IMR-90 (cell line): Measurements from ENCODE around the gene DUSP8. TPM values are rescaled to one million over a fixed set of nuclear protein-coding genes. Genes with fewer than 3 reads are reported as not detected.

Experiments
- ATAC-seq: fragments of 200-7000 bp; cut with Tn5 transposase; 2 replicates; pipeline ENCODE4 v1.9.1; 2020; ENCODE audit warnings: low read depth, mild to moderate bottlenecking, moderate library complexity
- BruUV-seq: library from RNA; stranded (reverse); fragments of 400-500 nt; replicated peaks from 2 replicates; lab custom pipeline; 2021; lab: Mats Ljungman, UMichigan
- CTCF ChIA-PET: fragments of 300-600 bp; formaldehyde crosslinking; extraction: SDS; loops from one replicate; lab custom pipeline; 2021; ENCODE audit warnings: antibody characterized with exemption; lab: Yijun Ruan, JAX
- POLR2A ChIA-PET: fragments of 300-600 bp; sonication (Branson Sonifier 250); formaldehyde crosslinking; loops from one replicate; lab custom pipeline; 2022; ENCODE audit warnings: antibody characterized with exemption; ENCODE audit not compliant: unreplicated experiment; lab: Charles Lee
- DNase-seq: peaks from one replicate; pipeline ENCODE4 v3.0.0; 2013
- H2AFZ ChIP-seq: replicated peaks from 2 replicates; pipeline ENCODE3; 2013; ENCODE audit warnings: low read length, mild to moderate bottlenecking; ENCODE audit not compliant: poor library complexity
- H2AK5ac ChIP-seq: 2 replicates; pipeline ENCODE4 v1.6.1; 2013; ENCODE audit warnings: low read depth, low read length, inconsistent platforms
- H2AK9ac ChIP-seq: replicated peaks from 2 replicates; pipeline ENCODE3; 2013; ENCODE audit warnings: mild to moderate bottlenecking, low read depth, low read length, moderate library complexity; ENCODE audit not compliant: poor library complexity
- H2BK120ac ChIP-seq: 2 replicates; pipeline ENCODE4 v1.6.1; 2013; ENCODE audit warnings: low read depth, low read length, inconsistent platforms
- H2BK15ac ChIP-seq: 3 replicates; pipeline ENCODE4 v1.6.1; 2013; ENCODE audit warnings: low read depth, low read length, inconsistent platforms
- H2BK20ac ChIP-seq: 2 replicates; pipeline ENCODE4 v1.6.1; 2013; ENCODE audit warnings: low read depth, mild to moderate bottlenecking, inconsistent platforms, low read length, moderate library complexity
- H2BK5ac ChIP-seq: 2 replicates; pipeline ENCODE4 v1.6.1; 2013; ENCODE audit warnings: mild to moderate bottlenecking, low read depth, low read length, inconsistent platforms; ENCODE audit not compliant: poor library complexity, severe bottlenecking
- H3K14ac ChIP-seq: replicated peaks from 2 replicates; pipeline ENCODE4 v1.6.1; 2013; ENCODE audit warnings: low read depth, low read length, inconsistent platforms
- H3K18ac ChIP-seq: 2 replicates; pipeline ENCODE4 v1.6.1; 2013; ENCODE audit warnings: low read depth, low read length, control low read depth
- H3K23ac ChIP-seq: 2 replicates; pipeline ENCODE4 v1.6.1; 2013; ENCODE audit warnings: low read depth, low read length, inconsistent platforms
- H3K27ac ChIP-seq: 2 replicates; pipeline ENCODE4 v1.5.1; 2013; ENCODE audit warnings: mild to moderate bottlenecking, control low read depth, low read length; ENCODE audit not compliant: insufficient read depth
- H3K27me3 ChIP-seq: 2 replicates; pipeline ENCODE4 v1.6.1; 2013; ENCODE audit warnings: low read length; ENCODE audit not compliant: control insufficient read depth, insufficient read depth
- H3K36me3 ChIP-seq: 2 replicates; pipeline ENCODE4 v1.6.1; 2013; ENCODE audit warnings: low read length, mixed read lengths; ENCODE audit not compliant: control insufficient read depth, insufficient read depth
- H3K4ac ChIP-seq: 2 replicates; pipeline ENCODE4 v1.6.1; 2013; ENCODE audit warnings: low read depth, low read length, inconsistent platforms
- H3K4me1 ChIP-seq: 2 replicates; pipeline ENCODE4 v1.6.1; 2013; ENCODE audit warnings: low read length, mixed read lengths; ENCODE audit not compliant: control insufficient read depth, insufficient read depth
- H3K4me2 ChIP-seq: 2 replicates; pipeline ENCODE4 v1.6.1; 2013; ENCODE audit warnings: low read depth, mild to moderate bottlenecking, control low read depth, low read length, moderate library complexity
- H3K4me3 ChIP-seq: 2 replicates; pipeline ENCODE4 v1.5.1; 2013; ENCODE audit warnings: low read depth, mild to moderate bottlenecking, control low read depth, low read length, moderate library complexity; ENCODE audit not compliant: insufficient read depth
- H3K56ac ChIP-seq: 2 replicates; pipeline ENCODE4 v1.6.1; 2013; ENCODE audit warnings: low read length, inconsistent platforms; ENCODE audit not compliant: insufficient read depth; ENCODE audit errors: extremely low read depth
- H3K79me1 ChIP-seq, 2 experiments: 2 replicates each; pipeline ENCODE4 v1.6.1; 2013; ENCODE audit warnings: low read length in 2 of 2, inconsistent platforms in 1 of 2, low read depth in 1 of 2
- H3K9ac ChIP-seq: 2 replicates; pipeline ENCODE4 v1.6.1; 2013; ENCODE audit warnings: low read depth, low read length, control low read depth
- H3K9me1 ChIP-seq: 2 replicates; pipeline ENCODE4 v1.6.1; 2013; ENCODE audit warnings: low read length, inconsistent platforms; ENCODE audit not compliant: insufficient read depth
- H3K9me3 ChIP-seq: 2 replicates; pipeline ENCODE4 v1.6.1; 2013; ENCODE audit warnings: low read length; ENCODE audit not compliant: control insufficient read depth, insufficient read depth
- H4K20me1 ChIP-seq: 2 replicates; pipeline ENCODE4 v1.6.1; 2013; ENCODE audit warnings: low read length, inconsistent platforms; ENCODE audit not compliant: insufficient read depth
- H4K5ac ChIP-seq: 2 replicates; pipeline ENCODE4 v1.6.1; 2013; ENCODE audit warnings: mild to moderate bottlenecking, low read depth, low read length, control low read depth
- H4K8ac ChIP-seq, 2 experiments: 2 replicates each; pipeline ENCODE4 v1.6.1; 2013; ENCODE audit warnings: low read depth in 2 of 2, low read length in 2 of 2, control low read depth in 1 of 2, inconsistent platforms in 1 of 2
- H4K91ac ChIP-seq: 2 replicates; pipeline ENCODE4 v1.6.1; 2013; ENCODE audit warnings: low read depth, low read length, inconsistent platforms; ENCODE audit not compliant: insufficient read depth
- CEBPB ChIP-seq: IDR thresholded peaks from 2 replicates; pipeline ENCODE4 v1.6.1; 2012; ENCODE audit warnings: low read depth, low read length, improper control_type of control experiment
- ELK1 ChIP-seq: fragments of 150-350 bp; IDR thresholded peaks from 2 replicates; pipeline ENCODE4 v1.6.1; 2016; ENCODE audit warnings: low read depth, mild to moderate bottlenecking, low read length, moderate library complexity, borderline replicate concordance
- MAFK ChIP-seq: IDR thresholded peaks from 2 replicates; pipeline ENCODE4 v1.6.1; 2012; ENCODE audit warnings: low read depth, low read length, improper control_type of control experiment
- MAZ ChIP-seq: IDR thresholded peaks from 2 replicates; pipeline ENCODE4 v1.6.1; 2012; ENCODE audit warnings: low read depth, mild to moderate bottlenecking, low read length, improper control_type of control experiment, moderate library complexity, borderline replicate concordance
- MXI1 ChIP-seq: IDR thresholded peaks from 2 replicates; pipeline ENCODE4 v1.6.1; 2012; ENCODE audit warnings: low read depth, mild to moderate bottlenecking, low read length, moderate library complexity, borderline replicate concordance
- NFE2L2 ChIP-seq: fragments of 150-350 bp; IDR thresholded peaks from 2 replicates; pipeline ENCODE4 v1.6.1; 2016; ENCODE audit warnings: low read depth, mild to moderate bottlenecking, low read length
- RAD21 ChIP-seq: IDR thresholded peaks from 2 replicates; pipeline ENCODE4 v1.6.1; 2012; ENCODE audit warnings: low read length, improper control_type of control experiment
- RCOR1 ChIP-seq: IDR thresholded peaks from 2 replicates; pipeline ENCODE4 v1.6.1; 2012; ENCODE audit warnings: mild to moderate bottlenecking, low read length, improper control_type of control experiment; ENCODE audit not compliant: insufficient replicate concordance
- RFX5 ChIP-seq: IDR thresholded peaks from 2 replicates; pipeline ENCODE4 v1.8.0; 2012; ENCODE audit warnings: low read depth, mild to moderate bottlenecking, low read length, moderate library complexity
- WGBS, 2 experiments: methylation state at CpG; one replicate each; pipeline versions ENCODE4 v1.1.5 to v1.1.7; 2013; ENCODE audit warnings: missing lambda C conversion rate in 2 of 2; ENCODE audit not compliant: insufficient read length in 1 of 2; ENCODE audit errors: extremely low coverage in 2 of 2; 5-methylcytosine and 5-hydroxymethylcytosine counted together
- dilution Hi-C: fragments of 300-500 bp; cut with HindIII; formaldehyde crosslinking; loops from one replicate; pipeline ENCODE4 v1.14.3; 2018; ENCODE audit warnings: low sequenced_read_pairs; ENCODE audit not compliant: unreplicated experiment
- in situ Hi-C: fragments of 300-500 bp; cut with MboI; formaldehyde crosslinking; loops from 3 replicates; pipeline ENCODE4 v1.14.3; 2019; ENCODE audit warnings: low sequenced_read_pairs, inconsistent platforms, mixed read lengths
- intact Hi-C: fragments of 100-400 bp; cut with micrococcal nuclease; formaldehyde crosslinking; loops from 2 replicates; pipeline ENCODE4 v1.10.0; 2022
- polyA plus RNA-seq, 3 experiments: library from polyadenylated mRNA; depleted of rRNA; stranded (reverse); fragments of >200 nt; gene quantifications; 2 replicates each; pipeline ENCODE4 v1.2.3, GENCODE V29; 2012; ENCODE audit warnings: low replicate concordance in 1 of 3
- total RNA-seq: library from RNA; depleted of rRNA; stranded (reverse); fragments of >200 nt; gene quantifications from 2 replicates; pipeline ENCODE4 v1.2.3, GENCODE V29; 2012

DUSP8 gene
- total and polyA plus RNA-seq, 2 of the 4 experiments (the other 2 are of a cell fraction) = 0.72 to 4.2 TPM

GRCh38 chr11:1589996-1590395 is 17.9 kb upstream of the DUSP8 start:
- dilution Hi-C loops (no loop called here), in situ Hi-C loops (no loop called here), intact Hi-C loops (no loop called here)
- H4K91ac ChIP-seq = no peak overlapping the region
- H3K4ac ChIP-seq = no peak overlapping the region
- H3K14ac ChIP-seq = no peak overlapping the region
- H3K27me3 ChIP-seq = peaks cover 34% of the 10 kb centered on the region
- BruUV-seq = no TSS peak
- no peaks in the 10 kb centered on the region for H4K20me1 ChIP-seq
- H4K5ac ChIP-seq = no peak overlapping the region
- H3K4me2 ChIP-seq = no peak overlapping the region
- ATAC-seq (no peak), DNase-seq (no peak)
- no peaks in the 10 kb centered on the region for H3K9me1 ChIP-seq
- no peaks in the 10 kb centered on the region for H3K79me1 ChIP-seq
- no peak overlapping the region for H3K9ac ChIP-seq
- no peak overlapping the region for H3K4me3 ChIP-seq
- no peak overlapping the region for H2AK9ac ChIP-seq
- ChIA-PET CTCF (interaction anchor here (1.0 kb wide), 2 partner anchors 13 to 15 kb away, joined by 3 read pairs; no protein-coding TSS in a partner anchor), POLR2A (no interaction called here)
- H3K18ac ChIP-seq = no peak overlapping the region
- H3K23ac ChIP-seq = no peak overlapping the region
- 72% methylated on average over 4 of the region's 6 CpGs; no CpG with 5 or more reads in 1 of the 2 experiments for WGBS, 2 experiments
- no peak overlapping the region for H2BK20ac ChIP-seq
- no peaks in the 10 kb centered on the region for H3K4me1 ChIP-seq
- no peak overlapping the region for H2BK15ac ChIP-seq
- no peak overlapping the region for H2BK120ac ChIP-seq
- no peak overlapping the region for H4K8ac ChIP-seq
- no peak overlapping the region for H2AK5ac ChIP-seq
- H3K27ac ChIP-seq = no peak overlapping the region
- H2AFZ ChIP-seq = no peak overlapping the region
- TF ChIP-seq MXI1 = no peak
- TF ChIP-seq RCOR1 = no peak
- TF ChIP-seq CEBPB = no peak
- no peak for TF ChIP-seq ELK1
- TF ChIP-seq MAFK = no peak
- TF ChIP-seq NFE2L2 = no peak
- TF ChIP-seq RAD21 = no peak
- TF ChIP-seq MAZ = no peak
- TF ChIP-seq RFX5 = no peak
- no peaks in the 10 kb centered on the region for H3K36me3 ChIP-seq
- no peak overlapping the region for H2BK5ac ChIP-seq
- H3K9me3 ChIP-seq = no peaks in the 10 kb centered on the region
- no peak overlapping the region for H3K56ac ChIP-seq
